UCSD-AML1 (cell line): ENCODE results near the gene NCAPG.
A peak's percentile ranks its signal among the peaks of the same experiment; 100 is the strongest.

ENCODE experiments used
- DNase-seq: peaks from one replicate; lab custom pipeline; 2025; ENCODE audit not compliant: unreplicated experiment; lab: John Stamatoyannopoulos, UW

The NCAPG gene, protein sequence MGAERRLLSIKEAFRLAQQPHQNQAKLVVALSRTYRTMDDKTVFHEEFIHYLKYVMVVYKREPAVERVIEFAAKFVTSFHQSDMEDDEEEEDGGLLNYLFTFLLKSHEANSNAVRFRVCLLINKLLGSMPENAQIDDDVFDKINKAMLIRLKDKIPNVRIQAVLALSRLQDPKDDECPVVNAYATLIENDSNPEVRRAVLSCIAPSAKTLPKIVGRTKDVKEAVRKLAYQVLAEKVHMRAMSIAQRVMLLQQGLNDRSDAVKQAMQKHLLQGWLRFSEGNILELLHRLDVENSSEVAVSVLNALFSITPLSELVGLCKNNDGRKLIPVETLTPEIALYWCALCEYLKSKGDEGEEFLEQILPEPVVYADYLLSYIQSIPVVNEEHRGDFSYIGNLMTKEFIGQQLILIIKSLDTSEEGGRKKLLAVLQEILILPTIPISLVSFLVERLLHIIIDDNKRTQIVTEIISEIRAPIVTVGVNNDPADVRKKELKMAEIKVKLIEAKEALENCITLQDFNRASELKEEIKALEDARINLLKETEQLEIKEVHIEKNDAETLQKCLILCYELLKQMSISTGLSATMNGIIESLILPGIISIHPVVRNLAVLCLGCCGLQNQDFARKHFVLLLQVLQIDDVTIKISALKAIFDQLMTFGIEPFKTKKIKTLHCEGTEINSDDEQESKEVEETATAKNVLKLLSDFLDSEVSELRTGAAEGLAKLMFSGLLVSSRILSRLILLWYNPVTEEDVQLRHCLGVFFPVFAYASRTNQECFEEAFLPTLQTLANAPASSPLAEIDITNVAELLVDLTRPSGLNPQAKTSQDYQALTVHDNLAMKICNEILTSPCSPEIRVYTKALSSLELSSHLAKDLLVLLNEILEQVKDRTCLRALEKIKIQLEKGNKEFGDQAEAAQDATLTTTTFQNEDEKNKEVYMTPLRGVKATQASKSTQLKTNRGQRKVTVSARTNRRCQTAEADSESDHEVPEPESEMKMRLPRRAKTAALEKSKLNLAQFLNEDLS

DNA sequence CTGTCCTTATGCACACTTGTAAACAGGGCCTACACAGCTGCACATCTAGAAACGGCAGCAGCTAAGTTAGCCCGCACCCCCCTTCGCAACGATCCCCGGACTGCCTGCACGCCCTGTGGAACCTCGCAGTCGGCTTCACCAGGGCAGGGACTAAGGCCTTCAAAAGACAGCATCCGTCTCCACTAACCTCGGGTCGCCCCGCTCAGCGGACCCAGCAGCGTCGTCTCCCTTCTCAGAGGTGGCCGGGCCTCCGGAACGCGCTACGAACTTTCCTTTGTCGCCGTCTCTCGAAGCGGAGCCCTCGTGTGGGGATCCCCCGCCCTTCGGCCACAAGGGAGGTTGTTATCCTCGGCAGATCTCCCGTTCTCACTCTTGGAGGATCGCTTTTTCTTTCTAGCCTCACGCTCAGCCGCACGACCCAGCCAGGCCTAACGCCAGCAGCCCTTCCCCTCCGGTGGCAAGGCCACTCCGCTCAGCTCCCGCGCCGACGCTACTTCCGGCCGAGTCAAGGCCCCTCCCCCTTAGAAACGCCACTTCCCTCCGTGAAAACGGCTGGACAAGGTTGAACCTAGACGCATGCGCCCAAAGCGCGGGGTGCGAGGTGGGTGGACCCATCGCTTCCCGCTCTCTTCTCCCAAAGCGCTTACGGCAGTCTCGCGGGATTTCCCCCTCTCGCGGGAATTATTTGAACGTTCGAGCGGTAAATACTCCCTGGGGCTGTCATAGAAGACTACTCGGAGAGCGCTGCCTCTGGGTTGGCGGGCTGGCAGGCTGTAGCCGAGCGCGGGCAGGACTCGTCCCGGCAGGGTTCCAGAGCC, at the start of gene NCAPG, which contains the start of gene DCAF16:
Gene NCAPG (plus strand): TSS at position 720 of the 818 bp plus-strand sequence. CDS start 99 bp downstream, outside the sequence.
Gene DCAF16 (minus strand): TSS at position 498 of the 818 bp plus-strand sequence. CDS start 6,616 bp downstream, outside the sequence.
- peak; percentile 100 for DNase-seq

DNA sequence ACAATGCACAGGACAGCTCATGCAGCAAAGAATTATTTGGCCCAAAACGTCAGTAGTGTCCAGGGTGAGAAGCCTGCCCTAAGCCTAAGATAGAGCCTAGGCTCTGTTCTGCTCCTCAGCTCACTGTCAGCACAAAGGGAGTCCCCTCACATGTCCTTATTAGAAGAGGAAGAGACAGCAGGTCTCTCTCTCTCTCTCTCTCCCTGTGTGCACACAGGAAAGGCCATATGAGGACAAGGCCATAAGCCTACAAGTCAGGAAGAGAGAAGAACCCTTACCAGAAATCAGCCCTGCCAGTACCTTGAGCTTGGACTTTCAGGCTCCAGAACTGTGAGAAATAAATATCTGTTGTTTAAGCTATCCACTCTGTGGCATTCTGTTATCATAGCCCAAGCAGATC, 49.7 kb upstream of the NCAPG start:
- no peak for DNase-seq

DNA sequence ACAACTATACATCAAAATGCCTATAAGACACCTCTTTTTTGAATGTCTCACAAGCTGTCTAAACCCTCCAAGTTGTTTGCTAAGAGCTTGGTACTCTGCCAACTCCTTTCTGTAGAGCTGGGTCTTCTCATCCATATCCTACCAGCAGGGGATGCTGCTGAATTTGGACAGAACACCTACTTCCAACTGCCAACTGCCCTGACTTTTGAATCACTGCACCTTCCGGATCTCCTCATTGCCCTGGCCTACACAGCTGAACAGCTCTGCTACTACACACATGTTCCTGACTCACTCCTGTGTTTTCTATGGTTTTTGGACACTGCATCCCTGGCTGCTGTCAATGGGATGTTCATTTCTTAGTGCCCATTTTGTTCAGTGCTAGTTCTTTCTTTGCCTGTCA, 48.1 kb upstream of the NCAPG start:
- no peak for DNase-seq

DNA sequence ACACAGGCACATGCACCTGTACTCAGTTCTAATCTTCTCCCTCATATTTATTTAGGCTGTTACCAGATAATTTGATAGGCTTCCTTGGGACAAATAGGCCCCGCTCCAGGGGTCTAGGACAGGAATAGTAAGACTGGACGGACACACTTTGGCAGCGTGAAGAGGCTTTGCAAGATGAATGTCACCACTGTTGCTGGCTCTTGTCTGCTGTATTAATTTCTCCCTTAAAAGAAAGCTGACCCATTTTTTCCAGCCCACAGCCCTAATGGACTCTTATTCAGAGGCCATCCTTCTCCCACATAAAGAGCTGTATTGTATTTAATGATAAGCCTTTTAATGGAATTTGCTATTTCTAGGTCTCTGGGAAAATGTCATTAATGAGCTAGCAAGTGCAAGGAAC, 47.4 kb upstream of the NCAPG start:
- no peak for DNase-seq

DNA sequence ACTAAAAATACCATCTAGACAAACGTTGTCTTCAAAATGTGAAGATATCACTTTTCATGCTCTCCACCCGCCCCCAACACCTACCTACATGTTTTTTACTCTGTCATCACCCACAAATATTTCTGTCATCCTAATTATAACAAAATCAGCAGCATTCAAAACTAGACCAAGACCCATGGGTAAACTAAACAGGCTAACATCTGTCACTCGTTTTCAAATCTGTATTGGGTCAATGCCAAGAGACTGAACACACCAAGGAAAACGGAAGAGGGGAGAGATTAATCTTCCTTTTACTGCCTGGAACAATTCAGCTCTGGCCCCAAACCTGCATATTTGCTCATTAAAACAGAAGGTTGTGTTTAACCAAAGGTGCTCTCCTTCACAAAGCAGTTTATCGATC, 46.8 kb upstream of the NCAPG start:
- no peak for DNase-seq

DNA sequence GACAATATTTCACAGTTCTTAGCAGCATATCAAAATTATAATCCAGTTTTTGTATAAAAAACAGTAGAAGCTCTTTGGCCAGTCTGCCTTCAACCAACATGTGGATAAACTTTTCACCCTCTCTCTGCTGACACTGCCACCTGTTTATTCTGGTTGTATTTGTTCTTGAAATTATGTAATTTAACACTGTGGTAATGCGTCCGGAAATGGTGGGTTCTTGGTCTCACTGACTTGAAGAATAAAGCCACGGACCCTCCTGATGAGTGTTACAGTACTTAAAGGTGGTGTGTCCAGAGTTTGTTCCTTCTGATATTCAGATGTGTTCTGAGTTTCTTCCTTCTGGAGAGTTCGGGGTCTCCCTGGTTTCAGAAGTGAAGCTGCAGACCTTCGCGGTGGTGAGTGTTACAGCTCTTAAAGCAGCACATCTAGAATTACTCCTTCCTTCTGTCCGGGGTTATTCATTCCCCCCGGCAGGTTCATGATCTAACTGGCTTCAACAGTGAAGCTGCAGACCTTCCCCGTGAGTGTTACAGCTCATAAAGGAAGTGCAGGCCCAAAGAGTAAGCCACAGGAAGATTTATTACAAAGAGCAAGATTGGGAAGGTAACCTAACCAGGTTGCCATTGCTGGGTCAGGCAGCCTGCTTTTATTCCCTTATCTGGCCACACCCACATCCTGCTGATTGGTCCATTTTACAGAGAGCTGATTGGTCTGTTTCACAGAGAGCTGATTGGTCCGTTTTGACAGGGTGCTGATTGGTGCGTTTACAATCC, 45.1 kb upstream of the NCAPG start:
- DNase-seq: no peak

DNA sequence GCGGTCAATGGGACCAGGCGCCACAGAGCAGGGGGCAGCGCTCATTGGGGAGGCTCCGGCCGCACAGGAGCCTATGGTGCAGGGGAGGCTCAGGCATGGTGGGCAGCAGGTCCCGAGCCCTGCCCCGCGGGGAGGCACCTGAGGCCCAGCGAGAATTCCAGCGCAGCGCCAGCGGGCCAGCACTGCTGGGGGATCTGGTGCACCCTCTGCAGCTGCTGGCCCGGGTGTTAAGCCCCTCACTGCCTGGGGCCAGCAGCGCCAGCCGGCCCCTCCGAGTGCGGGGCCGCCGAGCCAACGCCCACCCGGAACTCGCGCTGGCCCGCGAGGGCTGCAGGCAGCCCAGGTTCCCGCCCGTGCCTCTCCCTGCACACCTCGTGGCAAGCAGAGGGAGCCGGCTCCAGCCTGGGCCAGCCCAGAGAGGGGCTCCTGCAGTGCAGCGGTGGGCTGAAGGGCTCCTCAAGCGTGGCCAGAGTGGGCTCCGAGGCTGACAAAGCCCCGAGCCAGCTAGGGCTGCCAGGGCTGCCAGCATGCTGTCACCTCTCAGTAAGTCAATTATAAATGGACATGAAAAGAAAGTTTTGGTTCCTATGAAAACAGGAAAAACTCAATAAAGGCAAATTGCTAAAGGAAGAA, 43.8 kb upstream of the NCAPG start:
- DNase-seq: no peak

DNA sequence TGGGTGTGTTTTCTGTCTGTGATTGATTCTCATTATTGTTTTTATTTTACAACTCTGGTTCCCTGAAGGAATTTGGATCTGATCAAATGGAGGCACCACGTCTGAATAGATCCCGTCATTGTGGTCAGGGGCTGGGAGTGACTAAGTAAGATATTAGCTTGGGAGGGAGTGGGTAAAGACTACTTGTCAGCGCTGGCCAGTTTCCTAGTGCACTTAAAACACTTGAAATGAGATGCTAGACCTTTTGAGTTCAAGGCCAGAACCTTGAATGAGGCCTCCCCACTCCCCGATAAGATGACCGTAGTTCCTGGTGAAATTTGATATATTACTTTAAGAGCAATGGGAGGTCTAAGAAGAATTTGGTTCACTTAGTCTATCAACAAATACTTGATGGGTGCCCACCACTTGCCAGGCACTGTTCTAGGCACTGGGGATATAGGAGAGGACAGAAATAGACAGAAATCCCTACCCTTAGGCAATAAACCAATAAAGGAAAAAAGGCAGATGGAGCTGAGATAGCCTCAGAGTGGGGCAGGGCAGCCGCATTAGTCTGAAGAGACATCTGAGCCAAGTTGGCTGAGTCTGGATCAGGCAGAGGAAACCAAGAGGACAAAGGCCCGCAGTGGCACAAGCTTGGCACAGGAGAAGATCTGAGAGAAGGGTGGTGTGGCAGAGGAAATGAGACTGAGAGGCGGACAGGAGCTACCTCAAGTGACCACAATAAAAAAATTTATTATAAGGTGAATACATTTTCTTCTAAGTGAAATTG, 41.2 kb upstream of the NCAPG start:
- no peak for DNase-seq

DNA sequence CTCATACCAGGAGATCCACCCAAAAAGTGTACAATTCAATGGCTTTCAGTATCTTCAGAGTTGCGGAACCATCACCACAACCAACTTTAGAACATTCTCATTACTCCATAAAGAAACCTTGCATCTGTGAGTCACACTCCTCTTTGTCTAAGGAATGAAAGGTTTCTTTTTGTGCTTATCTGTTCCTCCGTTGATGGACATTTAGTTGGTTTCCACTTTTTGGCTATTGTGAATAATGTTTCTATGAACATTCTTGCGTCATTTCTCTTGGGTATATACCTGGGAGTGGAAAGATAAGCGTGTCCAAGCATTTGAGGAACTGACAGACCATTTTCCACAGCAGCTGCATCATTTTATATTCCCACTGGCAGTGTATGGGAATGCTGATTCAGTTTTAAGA, 39.9 kb upstream of the NCAPG start:
- no peak for DNase-seq

DNA sequence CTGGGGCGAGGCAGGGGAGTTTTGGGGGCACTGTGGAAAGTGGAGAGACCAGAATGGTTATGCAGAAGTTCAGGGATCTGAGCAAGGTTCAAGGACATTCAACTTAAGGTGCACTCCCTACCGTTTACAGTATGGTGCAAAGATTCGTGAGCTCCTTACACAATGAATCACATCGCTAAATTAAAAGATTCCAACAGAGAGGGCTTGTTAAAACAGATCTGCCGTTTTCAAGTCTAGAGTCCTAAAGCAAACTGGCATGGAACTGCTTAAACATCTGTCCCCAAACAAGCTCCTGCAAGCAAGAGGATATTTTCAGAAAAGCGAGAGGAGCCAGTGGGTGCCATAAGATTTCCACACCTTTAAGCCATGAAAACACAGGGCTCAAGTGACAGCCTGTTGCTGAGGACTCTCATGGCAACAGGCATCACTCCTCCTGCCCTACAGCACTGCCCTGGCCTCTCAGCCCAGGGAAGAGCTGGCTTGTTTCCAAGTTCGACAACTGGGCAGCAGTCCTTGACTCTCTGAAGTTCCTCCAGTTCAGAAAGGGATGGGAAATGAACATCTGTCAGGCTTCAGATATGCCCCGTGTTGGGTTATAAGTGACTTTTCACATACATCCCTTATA, 39.4 kb upstream of the NCAPG start:
- no peak for DNase-seq

DNA sequence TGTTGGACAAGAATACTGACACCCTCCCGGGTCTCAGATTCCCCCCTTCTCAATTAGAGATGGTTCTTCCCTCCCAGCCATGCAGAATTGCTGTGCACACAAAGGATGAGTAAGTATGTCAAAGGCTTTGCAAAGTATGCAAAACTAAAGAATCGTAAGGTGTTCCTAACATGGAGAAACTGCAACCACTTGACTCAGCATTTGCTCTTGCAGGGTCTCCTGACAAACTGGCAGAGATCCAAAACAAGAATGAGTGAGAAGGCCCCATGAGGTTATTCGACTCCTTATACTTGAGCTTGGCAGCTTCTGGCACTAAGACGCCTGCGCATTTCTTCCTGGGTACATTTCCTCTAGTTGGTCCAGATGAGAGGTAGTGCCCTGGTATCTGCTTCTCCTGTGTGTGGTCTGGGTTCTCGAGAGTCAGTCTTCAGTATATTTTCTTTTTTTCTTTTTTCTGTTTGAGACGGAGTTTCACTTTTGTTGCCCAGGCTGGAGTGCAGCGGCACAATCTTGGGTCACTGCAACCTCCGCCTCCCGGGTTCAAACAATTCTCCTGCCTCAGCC, 37.6 kb upstream of the NCAPG start:
- DNase-seq: no peak

DNA sequence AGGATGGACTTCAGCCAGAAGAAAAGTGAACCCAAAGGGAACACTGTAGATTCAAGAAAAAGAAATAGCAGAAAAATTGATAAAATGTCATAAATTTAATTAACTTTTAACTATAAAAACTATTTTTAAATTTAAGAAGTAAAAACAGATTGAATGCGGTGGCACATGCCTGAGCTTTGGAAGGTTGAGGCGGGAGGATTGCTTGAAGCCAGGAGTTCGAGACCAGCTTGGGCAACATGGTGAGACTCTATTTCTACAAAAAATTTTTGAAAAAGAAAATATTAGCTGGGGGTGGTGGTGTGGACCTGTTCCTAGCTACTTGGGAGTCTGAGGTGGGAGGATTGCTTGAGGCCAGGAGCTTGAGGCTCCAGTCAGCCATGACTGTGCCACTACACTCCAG, 32.3 kb upstream of the NCAPG start:
- DNase-seq: no peak

DNA sequence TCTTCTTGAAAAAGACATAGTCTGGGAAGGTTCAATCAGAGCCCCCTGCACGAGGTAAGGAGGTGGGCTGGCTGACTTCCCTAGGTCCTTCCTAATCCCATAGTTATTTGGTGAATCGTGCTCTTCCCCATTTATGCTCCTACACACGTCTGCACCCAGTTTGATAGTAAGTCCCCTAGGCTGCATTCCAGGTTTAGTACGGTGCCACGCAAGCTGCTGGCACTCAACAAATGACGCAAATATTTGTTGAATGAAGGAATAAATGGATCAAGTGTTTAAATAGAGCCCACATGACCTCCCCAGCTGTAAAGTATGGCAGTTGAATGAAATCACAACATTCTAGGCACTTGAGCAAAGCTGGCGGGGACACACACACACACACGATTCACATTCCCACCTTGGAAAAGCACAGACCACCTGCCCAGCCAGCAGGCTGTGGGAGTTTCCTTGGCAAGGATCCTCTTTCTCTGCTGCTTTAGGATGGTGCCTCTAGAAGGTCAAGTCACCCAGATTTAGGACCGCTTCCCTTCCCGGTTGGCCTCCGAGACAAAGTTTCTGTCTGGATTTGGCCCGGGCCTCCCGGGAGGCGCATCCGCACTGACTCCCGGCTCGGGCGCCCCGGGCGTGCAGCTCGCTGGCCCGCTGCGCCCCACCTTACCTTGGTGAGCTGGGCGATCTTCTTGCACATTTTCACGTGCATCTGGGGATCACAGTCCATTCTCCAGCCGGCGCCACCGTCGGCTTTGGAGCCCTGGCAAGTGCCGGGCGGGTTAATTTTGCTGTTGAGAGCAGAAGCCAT, 30.1 kb upstream of the NCAPG start:
- no peak for DNase-seq

DNA sequence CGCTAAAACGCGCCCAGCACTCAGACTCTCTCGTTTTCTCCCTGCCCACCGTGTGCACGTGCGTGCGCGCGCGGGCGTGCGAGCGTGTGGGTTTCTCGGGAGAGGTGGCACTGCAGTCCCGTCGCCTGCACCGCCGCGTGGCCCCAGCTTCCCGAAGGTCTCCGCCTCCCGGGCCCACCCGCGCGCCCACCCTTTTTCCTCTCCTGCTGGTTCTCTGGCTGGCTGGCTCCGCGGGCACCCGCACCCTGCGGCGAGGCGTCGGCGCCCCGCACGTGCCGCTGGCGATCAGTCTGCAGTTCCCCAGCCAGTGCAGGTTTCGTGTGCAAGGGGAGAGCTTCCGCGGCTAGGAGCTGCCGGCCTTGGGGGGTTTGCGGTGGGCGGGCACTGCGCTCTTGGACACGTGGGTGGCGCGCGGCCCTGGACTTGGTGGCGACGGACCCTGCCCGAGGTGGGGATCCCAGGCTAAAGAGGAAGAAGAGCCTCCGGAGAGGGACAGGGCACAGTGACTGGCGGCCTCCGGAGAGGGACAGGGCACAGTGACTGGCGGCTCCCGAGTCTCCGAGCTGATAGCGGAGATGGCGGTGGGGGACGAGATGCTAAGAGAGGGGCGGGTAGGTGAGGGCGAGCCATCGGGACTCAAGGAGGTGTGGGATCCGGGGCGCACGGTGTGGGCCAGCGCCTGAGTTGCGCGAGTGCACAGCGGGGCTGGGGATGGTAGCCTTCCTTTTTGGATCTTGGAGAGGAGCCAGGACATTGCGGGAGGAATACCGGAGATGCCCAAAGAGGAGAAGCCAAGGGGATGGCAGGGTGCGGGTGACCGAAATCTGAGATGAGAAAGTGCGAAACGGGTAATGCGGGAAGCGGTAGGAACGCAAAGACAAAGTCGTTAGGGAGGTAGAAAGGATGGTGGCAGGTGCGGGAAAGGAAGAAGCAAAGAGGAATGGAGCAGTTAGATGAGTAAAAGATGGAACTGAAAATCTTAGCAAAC, 29.2 kb upstream of the NCAPG start, which contains the start of gene FAM184B:
Gene FAM184B (minus strand): TSS at position 322 of the 988 bp plus-strand sequence. CDS start 322 bp downstream, outside the sequence.
- no peak for DNase-seq

DNA sequence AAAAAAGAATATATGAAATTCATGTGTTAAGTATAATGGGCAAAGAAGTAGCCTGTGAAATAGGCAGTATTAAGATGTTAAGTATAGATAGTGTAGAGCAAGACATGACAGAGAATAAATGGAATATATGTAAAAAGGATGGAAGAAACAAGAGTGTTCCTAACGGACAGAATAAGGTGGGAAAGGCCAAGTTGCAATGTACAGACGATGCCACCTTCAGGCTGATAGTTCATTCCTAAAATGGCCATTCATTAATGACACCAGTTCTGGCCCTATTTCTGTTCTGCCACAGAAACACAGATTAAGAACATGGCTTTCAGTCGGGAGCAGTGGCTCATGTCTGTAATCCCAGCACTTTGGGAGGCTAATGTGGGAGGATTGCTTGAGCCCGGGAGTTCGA, 24.9 kb upstream of the NCAPG start:
- DNase-seq: no peak

DNA sequence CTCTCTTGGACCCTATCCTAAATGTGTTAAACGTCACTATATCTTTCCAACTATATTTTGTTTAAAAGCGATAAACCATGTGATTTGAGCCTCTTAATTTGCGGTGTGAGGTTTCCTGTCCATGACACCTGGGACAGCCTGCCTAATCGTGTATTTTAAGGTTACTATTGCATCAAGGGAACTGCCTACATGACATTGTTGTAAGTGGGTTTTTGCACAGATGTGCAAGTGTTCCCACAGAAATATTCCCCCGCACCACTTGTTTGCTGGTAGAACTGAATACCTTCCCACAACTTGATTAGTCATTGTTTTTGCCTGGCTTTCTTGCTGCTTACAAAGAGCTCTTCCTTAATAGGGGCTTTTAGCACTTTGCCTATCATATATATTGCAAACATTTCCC, 24.2 kb upstream of the NCAPG start:
- DNase-seq: no peak
